LNCAP (cell line): ENCODE measurements around the gene AMY1C.
A peak's percentile ranks its signal among the peaks of the same experiment; 100 is the strongest.
"Not testable (repeated sequence)": the region's sequence is repeated elsewhere in the genome, so short reads cannot be mapped to it uniquely, and the experiment has no call there.

Source experiments
- TF ChIP-seq, protein P1 (sequence below): fragments of 450-650 bp; IDR thresholded peaks from 2 replicates; pipeline ENCODE4 v1.5.1; 2017; ENCODE audit warnings: mild to moderate bottlenecking

AMY1C gene

DNA sequence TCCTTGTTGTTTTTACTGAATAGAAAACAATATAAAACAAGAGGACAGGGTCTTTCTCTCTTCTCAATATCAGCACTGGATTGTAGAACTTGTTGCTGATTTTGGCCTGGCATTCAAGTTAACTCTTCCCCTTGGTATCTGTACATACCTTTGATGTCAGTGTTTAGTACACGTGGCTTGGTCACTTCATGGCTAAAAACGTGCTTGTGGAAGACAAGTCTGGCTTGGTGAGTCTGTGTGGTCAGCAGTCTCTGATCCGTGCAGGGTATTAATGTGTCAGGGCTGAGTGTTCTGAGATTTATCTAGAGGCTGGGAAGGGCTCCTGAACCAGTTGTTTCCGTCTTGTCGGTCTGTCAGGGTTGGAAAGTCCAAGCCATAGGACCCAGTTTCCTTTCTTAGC is at the start of gene AMY1C:
Gene AMY1C (plus strand): TSS at position 301 of the 400 bp plus-strand sequence. CDS start 572 bp downstream, outside the sequence.
- TF ChIP-seq, protein P1, sequence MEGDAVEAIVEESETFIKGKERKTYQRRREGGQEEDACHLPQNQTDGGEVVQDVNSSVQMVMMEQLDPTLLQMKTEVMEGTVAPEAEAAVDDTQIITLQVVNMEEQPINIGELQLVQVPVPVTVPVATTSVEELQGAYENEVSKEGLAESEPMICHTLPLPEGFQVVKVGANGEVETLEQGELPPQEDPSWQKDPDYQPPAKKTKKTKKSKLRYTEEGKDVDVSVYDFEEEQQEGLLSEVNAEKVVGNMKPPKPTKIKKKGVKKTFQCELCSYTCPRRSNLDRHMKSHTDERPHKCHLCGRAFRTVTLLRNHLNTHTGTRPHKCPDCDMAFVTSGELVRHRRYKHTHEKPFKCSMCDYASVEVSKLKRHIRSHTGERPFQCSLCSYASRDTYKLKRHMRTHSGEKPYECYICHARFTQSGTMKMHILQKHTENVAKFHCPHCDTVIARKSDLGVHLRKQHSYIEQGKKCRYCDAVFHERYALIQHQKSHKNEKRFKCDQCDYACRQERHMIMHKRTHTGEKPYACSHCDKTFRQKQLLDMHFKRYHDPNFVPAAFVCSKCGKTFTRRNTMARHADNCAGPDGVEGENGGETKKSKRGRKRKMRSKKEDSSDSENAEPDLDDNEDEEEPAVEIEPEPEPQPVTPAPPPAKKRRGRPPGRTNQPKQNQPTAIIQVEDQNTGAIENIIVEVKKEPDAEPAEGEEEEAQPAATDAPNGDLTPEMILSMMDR, result not testable (repeated sequence)

DNA sequence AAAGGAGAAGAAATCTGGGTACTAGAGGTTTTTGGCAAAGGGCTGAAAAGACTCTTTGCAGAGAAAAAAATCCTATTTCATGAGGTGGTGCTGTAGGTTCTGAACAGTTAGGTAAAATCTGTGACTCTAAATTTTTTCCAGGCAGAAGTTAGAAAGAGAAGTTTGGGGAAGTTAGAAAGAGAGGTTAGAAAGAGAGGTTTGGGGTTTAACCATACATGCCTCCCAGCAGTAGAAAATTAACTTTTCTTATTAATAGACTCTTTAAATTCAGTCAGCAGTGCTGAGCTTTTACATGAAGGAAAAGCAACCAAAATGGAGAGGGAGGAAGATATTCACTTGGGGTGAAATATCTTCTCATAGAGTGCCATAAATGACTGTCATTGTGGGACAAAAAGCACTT is 12.2 kb downstream of the AMY1C start:
- TF ChIP-seq, protein P1, result no peak

GRCh38 chr1:103779932-103780331 is 30.2 kb downstream of the AMY1C start:
- TF ChIP-seq, protein P1, result no peak

DNA sequence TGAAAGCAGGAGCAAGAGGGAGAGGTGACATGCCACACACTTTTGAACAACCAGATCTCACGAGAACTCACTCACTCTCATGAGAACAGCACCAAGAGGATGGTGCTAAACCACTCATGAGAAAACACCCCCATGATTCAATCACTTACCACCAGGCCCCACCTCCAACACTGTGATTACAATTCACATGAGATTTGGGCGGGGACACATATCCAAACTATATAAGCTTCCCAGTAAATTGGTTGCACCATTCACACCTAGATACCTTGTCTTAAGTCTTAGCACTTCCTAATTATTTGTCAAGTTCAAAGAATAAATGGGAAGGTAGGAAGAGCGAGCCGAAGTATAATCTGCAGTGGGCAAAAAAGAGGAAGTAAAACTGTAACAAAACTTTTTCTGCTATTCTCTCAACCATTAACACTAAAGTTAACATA is 34.3 kb downstream of the AMY1C start:
- TF ChIP-seq, protein P1, result no peak

GRCh38 chr1:103788377-103788776 is 38.7 kb downstream of the AMY1C start:
- TF ChIP-seq, protein P1, result peak; percentile 44; the same call in 1 of the 2 replicates

- TF ChIP-seq, protein P1, result no peak
These were observed 40.5 kb downstream of the AMY1C start for GRCh38 chr1:103790172-103790571.
